Esophagus squamous epithelium (tissue), 5 donors: ENCODE measurements around the gene NAPB. TPM values are rescaled to one million over a fixed set of nuclear protein-coding genes. Genes with fewer than 3 reads are reported as not detected.
A peak's percentile ranks its signal among the peaks of the same experiment; 100 is the strongest.

Experiments used
- DNase-seq: peaks from one replicate; lab custom pipeline; 2025; lab: John Stamatoyannopoulos, UW
- H3K27ac ChIP-seq, 4 donors: fragments of 200-600 bp; sonication (generic); one replicate each; pipeline ENCODE4 v1.5.1; 2016 to 2019; ENCODE audit warnings: mild to moderate bottlenecking in 1 of 4
- H3K27me3 ChIP-seq, 4 donors: fragments of 200-600 bp; sonication (generic); 1 replicate in 3 of 4; 2 replicates in 1 of 4; pipeline versions ENCODE4 v1.5.1 to v1.6.0; 2017 to 2021; ENCODE audit warnings: antibody characterized with exemption in 1 of 4
- H3K36me3 ChIP-seq, 3 donors: fragments of 200-600 bp; sonication (generic); one replicate each; pipeline ENCODE4 v1.5.1; 2016 to 2019
- H3K4me1 ChIP-seq, 3 donors: fragments of 200-600 bp; sonication (generic); one replicate each; pipeline ENCODE4 v1.5.1; 2017 to 2019
- H3K4me3 ChIP-seq, 4 donors: fragments of 200-600 bp; sonication (generic); 1 replicate in 3 of 4; 2 replicates in 1 of 4; pipeline ENCODE4 v1.5.1; 2016 to 2019; ENCODE audit warnings: mild to moderate bottlenecking in 2 of 4, moderate library complexity in 1 of 4
- H3K9me3 ChIP-seq, 3 donors: fragments of 200-600 bp; sonication (generic); one replicate each; pipeline ENCODE4 v1.5.1; 2016 to 2019
- POLR2A ChIP-seq, 4 donors: fragments of 450-650 bp; IDR thresholded peaks; one replicate each; pipeline ENCODE4 v1.6.1; 2017; ENCODE audit warnings: antibody characterized with exemption in 4 of 4, mild to moderate bottlenecking in 4 of 4, moderate library complexity in 3 of 4
- WGBS, 2 donors: methylation state at CpG; one replicate each; pipeline ENCODE4 v1.1.5; 2018; 5-methylcytosine and 5-hydroxymethylcytosine counted together
- intact Hi-C: fragments of 100-400 bp; cut with DNase I; formaldehyde crosslinking; loops from one replicate; pipeline ENCODE4 v1.15.0; 2022
- total RNA-seq, 4 donors: library from RNA; depleted of rRNA; stranded (reverse); fragments of >200 nt; gene quantifications; one replicate each; pipeline ENCODE4 v1.1.0, GENCODE V29; 2016
- TF ChIP-seq, protein P1 (sequence below), 6 experiments: fragments of 450-650 bp in 4 of 6; fragments of 200-600 bp in 2 of 6; sonication (generic) in 2 of 6; IDR thresholded peaks; one replicate each; pipeline ENCODE4 v1.5.1; 2016 to 2019; ENCODE audit warnings: antibody characterized with exemption in 6 of 6, mild to moderate bottlenecking in 4 of 6, moderate library complexity in 4 of 6
- donor health status: DM: yes; HTN: yes; CAD: no.

Gene NAPB
- total RNA-seq, 4 donors from 2014 or later: 7.7 to 16.0 (median 8.7) TPM

DNA sequence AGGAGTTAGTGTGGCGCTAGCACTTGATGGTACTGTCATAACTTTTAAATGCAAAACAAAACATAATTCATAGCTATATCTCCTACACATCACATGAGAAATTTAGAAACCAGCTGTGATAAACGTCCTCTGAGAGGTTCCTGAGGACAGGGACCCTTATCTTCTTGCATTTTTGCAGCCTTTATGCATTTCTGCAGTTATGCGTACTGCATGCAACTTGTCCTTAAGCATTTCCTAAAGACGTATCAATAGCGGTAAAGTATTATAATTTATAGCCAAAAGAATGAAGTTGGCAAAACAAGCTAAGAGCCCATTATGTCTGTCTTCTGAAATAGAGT lies 1.7 kb downstream of the NAPB start:
- H3K4me1 ChIP-seq: peaks cover 4 to 58% (median 9%) of the 10 kb centered on the region in 3 donors
- no peaks in the 10 kb centered on the region for H3K36me3 ChIP-seq
- no peaks in the 10 kb centered on the region for H3K9me3 ChIP-seq
- WGBS, 2 donors: 14 to 16% methylated on average over 5 of the region's 5 CpGs
- intact Hi-C loops: no loop called here
- H3K4me3 ChIP-seq: peak overlapping the region; percentile 81 to 96 (median 89)
- H3K27me3 ChIP-seq: no peaks in the 10 kb centered on the region
- H3K27ac ChIP-seq: peak overlapping the region; percentile 96 to 97 (median 96)
- TF ChIP-seq, protein P1, sequence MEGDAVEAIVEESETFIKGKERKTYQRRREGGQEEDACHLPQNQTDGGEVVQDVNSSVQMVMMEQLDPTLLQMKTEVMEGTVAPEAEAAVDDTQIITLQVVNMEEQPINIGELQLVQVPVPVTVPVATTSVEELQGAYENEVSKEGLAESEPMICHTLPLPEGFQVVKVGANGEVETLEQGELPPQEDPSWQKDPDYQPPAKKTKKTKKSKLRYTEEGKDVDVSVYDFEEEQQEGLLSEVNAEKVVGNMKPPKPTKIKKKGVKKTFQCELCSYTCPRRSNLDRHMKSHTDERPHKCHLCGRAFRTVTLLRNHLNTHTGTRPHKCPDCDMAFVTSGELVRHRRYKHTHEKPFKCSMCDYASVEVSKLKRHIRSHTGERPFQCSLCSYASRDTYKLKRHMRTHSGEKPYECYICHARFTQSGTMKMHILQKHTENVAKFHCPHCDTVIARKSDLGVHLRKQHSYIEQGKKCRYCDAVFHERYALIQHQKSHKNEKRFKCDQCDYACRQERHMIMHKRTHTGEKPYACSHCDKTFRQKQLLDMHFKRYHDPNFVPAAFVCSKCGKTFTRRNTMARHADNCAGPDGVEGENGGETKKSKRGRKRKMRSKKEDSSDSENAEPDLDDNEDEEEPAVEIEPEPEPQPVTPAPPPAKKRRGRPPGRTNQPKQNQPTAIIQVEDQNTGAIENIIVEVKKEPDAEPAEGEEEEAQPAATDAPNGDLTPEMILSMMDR (IDR thresholded peaks at IDR 0.05): no peak
- no peak for TF ChIP-seq POLR2A (IDR thresholded peaks at IDR 0.05)
- no peak for DNase-seq

DNA sequence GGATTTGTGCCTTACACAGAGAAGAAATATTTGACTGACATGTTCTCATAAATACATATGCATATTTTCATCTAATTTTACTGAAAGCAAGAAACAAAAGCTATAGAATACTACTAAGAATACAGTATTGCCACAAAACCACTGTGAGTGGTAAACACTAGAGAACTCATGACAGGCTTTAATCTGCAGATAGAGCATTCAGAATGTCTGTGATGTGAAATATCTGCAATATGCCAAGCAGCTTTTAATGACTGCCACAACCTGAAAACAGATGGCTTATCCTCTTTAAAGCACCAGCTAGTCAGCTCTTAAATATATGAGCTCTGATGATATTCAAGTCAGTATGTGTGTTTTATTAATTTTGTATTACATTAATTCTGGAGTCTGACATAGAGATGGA lies 3.4 kb downstream of the NAPB start:
- no peaks in the 10 kb centered on the region for H3K9me3 ChIP-seq
- H3K4me3 ChIP-seq: no peak overlapping the region
- no peak overlapping the region for H3K27ac ChIP-seq
- no peak for TF ChIP-seq POLR2A (IDR thresholded peaks at IDR 0.05)
- TF ChIP-seq, protein P1 (IDR thresholded peaks at IDR 0.05): no peak
- H3K36me3 ChIP-seq: no peaks in the 10 kb centered on the region
- peaks cover 4 to 58% (median 9%) of the 10 kb centered on the region in 3 donors for H3K4me1 ChIP-seq
- H3K27me3 ChIP-seq: no peaks in the 10 kb centered on the region
- no peak for DNase-seq
- intact Hi-C loops: no loop called here

DNA sequence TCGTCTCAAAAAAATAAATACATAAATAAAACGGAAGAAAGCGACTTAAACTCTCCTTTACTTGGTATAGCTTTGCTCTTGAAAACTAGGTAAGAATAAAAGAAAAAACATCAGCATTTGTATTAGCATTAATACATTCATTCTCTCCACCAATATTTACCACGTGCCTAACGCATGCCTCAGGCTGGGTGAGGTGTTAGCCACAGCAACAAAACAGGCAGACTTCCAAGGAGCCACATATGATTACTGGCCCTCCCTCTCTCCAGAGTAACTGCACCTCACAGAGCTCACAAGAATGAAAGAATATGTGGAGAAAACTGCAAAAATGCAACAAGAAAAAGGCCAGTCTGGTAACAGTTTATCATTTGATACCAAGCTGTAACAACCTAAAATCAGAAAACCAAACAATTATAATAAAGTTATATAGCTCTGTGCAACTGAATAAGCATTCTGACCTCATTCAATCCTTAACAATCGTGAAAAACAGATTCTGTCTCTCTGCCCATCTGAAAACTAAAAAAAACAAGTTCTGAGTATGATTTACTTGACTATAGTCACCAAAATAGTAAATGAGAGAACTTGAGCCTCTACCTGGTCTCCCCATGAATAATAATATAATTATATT lies 5.2 kb downstream of the NAPB start:
- H3K4me1 ChIP-seq: peaks cover 0 to 67% (median 9%) of the 10 kb centered on the region in 3 donors
- H3K27me3 ChIP-seq: no peaks in the 10 kb centered on the region
- 62 to 76% methylated on average over 6 of the region's 6 CpGs for WGBS, 2 donors
- no peak overlapping the region for H3K4me3 ChIP-seq
- TF ChIP-seq, protein P1 (IDR thresholded peaks at IDR 0.05): no peak
- no peak for TF ChIP-seq POLR2A (IDR thresholded peaks at IDR 0.05)
- intact Hi-C loops: no loop called here
- no peak for DNase-seq
- H3K36me3 ChIP-seq: no peaks in the 10 kb centered on the region
- no peak overlapping the region for H3K27ac ChIP-seq
- no peaks in the 10 kb centered on the region for H3K9me3 ChIP-seq

DNA sequence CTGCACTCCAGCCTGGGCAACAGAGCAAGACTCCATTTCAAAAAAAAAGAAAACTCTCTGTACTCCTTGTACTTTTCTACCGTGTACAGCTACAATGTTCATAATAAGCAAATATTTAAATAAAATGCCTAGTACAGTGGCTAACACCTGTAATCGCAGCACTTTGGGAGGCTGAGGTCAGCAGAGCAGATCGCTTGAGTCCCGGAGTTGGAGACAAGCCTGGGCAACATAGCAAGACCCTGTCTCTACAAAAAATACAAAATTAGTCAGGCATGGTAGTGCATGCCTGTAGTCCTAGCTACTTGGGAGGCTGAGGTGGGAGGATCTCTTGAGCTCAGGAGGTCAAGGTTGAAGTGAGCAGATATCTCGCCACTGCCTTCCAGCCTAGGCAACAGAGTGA lies 5.7 kb downstream of the NAPB start:
- intact Hi-C loops: no loop called here
- no peak overlapping the region for H3K27ac ChIP-seq
- H3K4me1 ChIP-seq: peaks cover 0 to 70% (median 9%) of the 10 kb centered on the region in 3 donors
- no peak for DNase-seq
- no peak overlapping the region for H3K4me3 ChIP-seq
- 84 to 96% methylated on average over 5 of the region's 5 CpGs for WGBS, 2 donors
- no peak for TF ChIP-seq POLR2A (IDR thresholded peaks at IDR 0.05)
- TF ChIP-seq, protein P1 (IDR thresholded peaks at IDR 0.05): no peak
- no peaks in the 10 kb centered on the region for H3K27me3 ChIP-seq
- no peaks in the 10 kb centered on the region for H3K36me3 ChIP-seq
- no peaks in the 10 kb centered on the region for H3K9me3 ChIP-seq

DNA sequence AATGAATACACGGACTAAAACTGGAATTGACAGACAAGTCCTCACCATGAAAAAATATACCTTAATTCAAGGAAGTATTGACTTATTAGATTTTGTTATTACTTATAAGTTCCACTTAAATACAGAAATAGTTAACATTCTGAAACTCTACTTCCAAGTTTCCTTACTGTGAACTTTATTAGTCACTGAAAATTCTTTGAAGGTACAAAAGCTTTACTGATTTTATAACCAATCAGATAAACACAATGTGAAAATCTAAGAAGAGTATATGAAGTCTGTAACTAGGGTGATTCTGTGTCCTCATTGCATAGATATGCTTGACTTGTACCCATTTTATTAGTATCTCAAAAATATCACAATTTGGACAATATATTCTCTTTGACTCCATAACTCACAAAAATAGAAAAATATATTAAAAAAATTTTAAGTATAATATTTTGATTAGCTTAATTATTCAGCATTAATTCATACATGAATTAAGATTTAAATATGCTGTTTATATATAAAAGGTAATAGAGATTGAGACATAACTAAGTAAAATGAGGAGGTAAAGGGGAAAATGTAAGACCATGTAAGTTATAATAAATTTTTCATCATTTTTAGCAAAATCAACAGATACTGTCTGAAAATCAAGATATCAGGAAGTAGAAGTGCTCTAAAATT lies 6.6 kb downstream of the NAPB start:
- H3K4me3 ChIP-seq: no peak overlapping the region
- no peak for DNase-seq
- no peaks in the 10 kb centered on the region for H3K36me3 ChIP-seq
- TF ChIP-seq, protein P1 (IDR thresholded peaks at IDR 0.05): no peak
- TF ChIP-seq POLR2A (IDR thresholded peaks at IDR 0.05): no peak
- H3K27me3 ChIP-seq: no peaks in the 10 kb centered on the region
- intact Hi-C loops: no loop called here
- 44 to 61% methylated on average over 1 of the region's 1 CpG for WGBS, 2 donors
- H3K9me3 ChIP-seq: no peaks in the 10 kb centered on the region
- H3K4me1 ChIP-seq: peaks cover 0 to 68% (median 7%) of the 10 kb centered on the region in 3 donors
- no peak overlapping the region for H3K27ac ChIP-seq
